OCI-LY7 (cell line): ENCODE data around the gene TSHZ2.

Source experiments
- CTCF ChIP-seq: fragments of 200-600 bp; sonication (generic); conservative IDR thresholded peaks from 2 replicates; pipeline ENCODE4 v1.5.1; 2014; ENCODE audit warnings: mild to moderate bottlenecking, antibody characterized with exemption, low read length, moderate library complexity, mixed read lengths
- EZH2phosphoT487 ChIP-seq: fragments of 200-600 bp; sonication (generic); IDR thresholded peaks from 2 replicates; pipeline ENCODE4 v1.6.1; 2018; ENCODE audit warnings: low read depth, borderline replicate concordance, mild to moderate bottlenecking, mixed run types, antibody characterized with exemption, low read length, moderate library complexity, mixed read lengths

GRCh38 chr20:53321596-53321995 lies 349.4 kb downstream of the TSHZ2 start:
- TF ChIP-seq CTCF = no peak
- TF ChIP-seq EZH2phosphoT487 = no peak
